GM18951 (cell line): Measurements from ENCODE around the gene ARID5B.
A peak's percentile ranks its signal among the peaks of the same experiment; 100 is the strongest.

Experiments
- POLR2A ChIP-seq: IDR thresholded peaks from 4 replicates; pipeline ENCODE4 v1.6.1; 2011; ENCODE audit warnings: mild to moderate bottlenecking; ENCODE audit not compliant: insufficient read length, insufficient read depth; ENCODE audit errors: extremely low read depth
- in situ Hi-C: fragments of 300-500 bp; cut with MboI; formaldehyde crosslinking; loops from one replicate; pipeline ENCODE4 v1.12.0; 2022; ENCODE audit warnings: low sequenced_read_pairs, mixed read lengths, inconsistent platforms; ENCODE audit not compliant: unreplicated experiment

The ARID5B gene

DNA sequence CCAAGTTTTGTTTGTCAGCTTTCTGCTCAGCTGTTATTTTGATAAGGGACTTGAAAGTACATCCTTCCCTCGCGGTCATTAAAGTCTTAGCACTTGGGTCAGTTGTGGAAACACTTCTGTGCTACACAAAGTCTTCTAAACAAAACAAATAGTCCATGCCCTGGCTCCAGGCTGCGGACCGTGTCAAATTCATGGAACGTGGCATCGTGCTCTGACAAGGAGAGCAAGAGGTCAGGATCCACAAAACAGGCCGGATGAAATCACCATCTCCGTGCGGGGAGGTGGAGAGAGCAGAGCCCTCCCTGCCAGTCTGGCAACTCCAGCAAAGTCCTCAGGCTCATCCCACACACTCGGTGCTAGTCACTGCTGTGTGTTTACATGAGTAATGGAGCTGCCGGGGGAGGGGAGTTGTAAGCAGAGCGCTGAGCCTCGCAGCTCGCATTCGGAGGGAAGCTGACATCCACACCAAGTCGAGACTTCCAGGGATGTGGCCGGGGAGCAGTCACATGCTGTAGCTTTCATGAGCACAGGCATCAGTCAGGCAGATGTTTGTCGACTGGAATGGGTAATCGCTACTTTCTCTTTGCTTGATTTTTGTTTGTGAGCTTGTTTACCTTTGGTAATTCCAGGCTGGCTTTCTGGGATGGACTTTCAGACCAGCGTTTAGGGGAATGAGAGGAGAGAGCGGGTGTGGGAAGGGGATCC lies 147.6 kb downstream of the ARID5B start:
- no peak for TF ChIP-seq POLR2A
- in situ Hi-C loops = loop anchor here (25.0 kb wide), 2 partner anchors 388 to 912 kb away; no protein-coding TSS in a partner anchor

DNA sequence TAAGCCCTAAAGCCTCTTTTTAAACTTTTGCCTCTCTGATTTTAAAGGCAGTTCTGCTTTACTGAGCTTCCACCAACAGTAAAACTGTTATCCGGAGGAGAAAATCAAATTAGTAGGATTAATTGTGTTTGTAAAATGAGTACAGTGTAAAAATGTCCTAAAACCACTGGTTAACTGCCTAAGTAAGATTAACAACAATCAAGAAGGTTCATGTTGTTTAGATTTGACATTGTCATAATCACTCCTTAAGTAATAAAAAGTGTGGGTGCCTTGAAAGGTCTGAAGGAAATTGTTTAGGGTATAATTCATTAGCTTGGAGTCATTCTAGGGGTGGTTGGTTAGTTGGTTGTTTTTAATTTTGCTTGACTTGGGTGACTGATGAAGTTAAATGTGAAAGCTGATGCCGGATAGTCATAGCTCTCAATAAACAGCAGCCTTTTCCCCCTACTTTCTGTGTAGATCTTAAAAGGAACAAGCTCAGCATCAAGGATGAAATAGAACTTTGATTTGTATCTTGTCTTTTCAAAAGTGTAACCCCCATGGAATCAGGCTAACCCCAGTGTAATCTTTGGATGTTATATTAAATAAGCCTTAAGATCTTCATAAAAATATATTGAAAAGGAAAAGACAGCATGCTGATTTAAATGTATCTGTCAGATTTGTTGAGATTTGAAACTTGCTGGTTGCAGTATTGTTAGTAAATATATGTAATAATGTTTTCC lies 148.3 kb downstream of the ARID5B start:
- in situ Hi-C loops = loop anchor here (25.0 kb wide), 2 partner anchors 388 to 912 kb away; no protein-coding TSS in a partner anchor
- no peak for TF ChIP-seq POLR2A

- TF ChIP-seq POLR2A = no peak
- in situ Hi-C loops = no loop called here
These were observed 148.9 kb downstream of the ARID5B start for GRCh38 chr10:62050346-62050892.

GRCh38 chr10:62050893-62051433 lies 149.5 kb downstream of the ARID5B start:
- in situ Hi-C loops = no loop called here

GRCh38 chr10:62052276-62052675 lies 150.8 kb downstream of the ARID5B start:
- in situ Hi-C loops = no loop called here
- no peak for TF ChIP-seq POLR2A

More at GRCh38 chr10:62050893-62051433, 149.5 kb downstream of the ARID5B start:
- TF ChIP-seq POLR2A = peak; percentile 18

- in situ Hi-C loops = no loop called here
- no peak for TF ChIP-seq POLR2A
These were observed 152.4 kb downstream of the ARID5B start for GRCh38 chr10:62053860-62054259.

- TF ChIP-seq POLR2A = no peak
- in situ Hi-C loops = no loop called here
These were observed 152.9 kb downstream of the ARID5B start for GRCh38 chr10:62054408-62054807.

- in situ Hi-C loops = no loop called here
- no peak for TF ChIP-seq POLR2A
These were observed 153.3 kb downstream of the ARID5B start for GRCh38 chr10:62054830-62055229.

- in situ Hi-C loops = no loop called here
- no peak for TF ChIP-seq POLR2A
These were observed 154.7 kb downstream of the ARID5B start for GRCh38 chr10:62056219-62056618.

GRCh38 chr10:62056698-62057097 lies 155.2 kb downstream of the ARID5B start:
- in situ Hi-C loops = no loop called here
- TF ChIP-seq POLR2A = no peak

GRCh38 chr10:62057359-62057758 lies 155.9 kb downstream of the ARID5B start:
- in situ Hi-C loops = no loop called here
- TF ChIP-seq POLR2A = no peak

DNA sequence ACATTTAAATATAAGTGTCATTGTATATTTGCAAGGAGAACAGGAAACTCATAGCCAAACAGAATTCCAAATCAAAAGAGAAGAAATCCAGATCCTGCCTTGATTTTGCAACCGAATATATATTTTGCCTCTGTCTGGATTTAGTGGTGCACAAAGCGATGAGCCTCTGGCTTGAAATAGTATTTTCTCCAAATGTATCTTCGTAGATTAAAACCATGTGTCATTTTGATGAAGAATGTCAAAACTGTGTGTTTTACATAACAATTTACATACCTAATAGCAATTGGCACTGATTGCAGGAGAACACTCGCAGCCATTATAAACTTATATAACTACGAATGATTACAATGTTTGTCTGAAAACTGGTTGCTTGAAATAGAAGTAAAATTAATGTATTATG lies 156.4 kb downstream of the ARID5B start:
- no peak for TF ChIP-seq POLR2A
- in situ Hi-C loops = no loop called here

GRCh38 chr10:62058476-62058875 lies 157.0 kb downstream of the ARID5B start:
- TF ChIP-seq POLR2A = no peak

DNA sequence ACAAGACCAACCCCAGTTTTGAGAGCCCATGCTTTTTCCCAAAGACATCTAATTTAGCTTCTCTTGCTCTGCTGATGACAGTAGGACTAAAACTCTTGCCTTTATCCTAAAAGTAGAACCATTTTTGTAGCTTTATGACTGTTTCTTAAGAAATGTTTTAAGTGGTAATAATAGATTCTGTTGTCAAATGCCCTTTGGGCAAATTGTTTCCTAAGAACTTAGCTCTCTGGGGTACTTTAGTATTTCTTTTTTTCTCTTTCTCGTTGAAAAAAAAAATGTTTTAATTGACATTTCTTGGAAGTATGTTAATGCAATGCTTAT lies 157.4 kb downstream of the ARID5B start:
- in situ Hi-C loops = no loop called here
- TF ChIP-seq POLR2A = no peak

More at GRCh38 chr10:62058476-62058875, 157.0 kb downstream of the ARID5B start:
- in situ Hi-C loops = no loop called here
